Measurements from ENCODE around the gene MAP7D1. TPM values are rescaled to one million over a fixed set of nuclear protein-coding genes. Genes with fewer than 3 reads are reported as not detected.

The MAP7D1 gene
- total and polyA plus RNA-seq, 2 of the 13 experiments (the other 11 are each of a cell fraction or from before 2014, with no cell fraction given): 5.6 to 7.2 TPM

GRCh38 chr1:36125129-36125991, 30.6 kb upstream of the MAP7D1 start, which contains the start of gene COL8A2 (continued):
- TF ChIP-seq ZNF563 (CRISPR knock-in tag; IDR thresholded peaks at IDR 0.05) (peak; percentile 67; the same call in 1 of the 2 replicates), SALL1 (CRISPR knock-in tag; IDR thresholded peaks at IDR 0.05) (0 out of 2 replicates have a peak, but pooled peaks have one; percentile 12)

GRCh38 chr1:36126005-36126716, 29.8 kb upstream of the MAP7D1 start:
- Histone ChIP-seq H2AFZ (ENCODE audit: low read length) (no peak overlapping the region), H3K36me3 (replicated peaks in 1 of 2; ENCODE audit: control insufficient read depth in 1 of 2, insufficient read depth in 2 of 2, low read length in 2 of 2) (no peaks in the 10 kb centered on the region), H4K20me1 (ENCODE audit: insufficient read depth, low read length) (no peaks in the 10 kb centered on the region), H3K4me3 (replicated peaks in 1 of 3; ENCODE audit: insufficient read depth in 1 of 3, low read depth in 2 of 3, low read length in 3 of 3) (peak overlapping the region in 1 of 3 experiments; percentile 59; a peak in 1 of 6 replicates), H3K9me3 (ENCODE audit: low read length) (no peaks in the 10 kb centered on the region), H3K4me2 (ENCODE audit: low read depth, low read length) (0 out of 2 replicates have a peak overlapping the region, but pooled peaks have one; percentile 65), H3K27ac (ENCODE audit: extremely low read length, insufficient read depth, low read length) (no peak overlapping the region), H3K4me1 (ENCODE audit: insufficient read depth, low read length) (peaks cover 49% of the 10 kb centered on the region), H3K79me2 (ENCODE audit: insufficient read depth, low read length) (no peaks in the 10 kb centered on the region), H3K9ac (ENCODE audit: insufficient read depth, low read depth, low read length) (no peak overlapping the region), H3K27me3 (ENCODE audit: control insufficient read depth in 1 of 2, insufficient read depth in 2 of 2, low read length in 2 of 2) (peaks cover 11 to 41% of the 10 kb centered on the region in 2 experiments; a peak in 4 of 5 replicates)
- no peak for FAIRE-seq
- intact Hi-C loops (cut with micrococcal nuclease; ENCODE audit: unreplicated experiment): no loop called here
- 53% methylated on average over 21 of the region's 21 CpGs for WGBS (ENCODE audit: low lambda C conversion rate)
- BruUV-seq (replicated peaks): no TSS peak
- no peak for DNase-seq (ENCODE audit: low spot score)
- ChIA-PET CTCF (ENCODE audit: low intra/inter-chr PET ratio, low total read pairs) (no interaction called here), POLR2A (no interaction called here)
- in situ Hi-C loops (cut with HindIII; ENCODE audit: extremely low pct_ligation_motif_present, low pct_unique_long_range_greater_than_20kb): no loop called here
- 0 out of 2 replicates have a peak, but pooled peaks have one; percentile 5 for TF ChIP-seq SALL1 (CRISPR knock-in tag; IDR thresholded peaks at IDR 0.05)
- TF ChIP-seq E2F5 (CRISPR knock-in tag; conservative IDR thresholded peaks at IDR 0.05): no peak
- no peak for ATAC-seq
